NCI-H1694 (cell line): ENCODE measurements around the gene ALKBH2.
"Not testable (repeated sequence)": the region's sequence is repeated elsewhere in the genome, so short reads cannot be mapped to it uniquely, and the experiment has no call there.

Source experiments
- DNase-seq: peaks from one replicate; lab custom pipeline; 2025; lab: John Stamatoyannopoulos, UW

The ALKBH2 gene

GRCh38 chr12:109065853-109066193 is 27.4 kb downstream of the ALKBH2 start:
- DNase-seq: no peak

GRCh38 chr12:109065154-109065852 is 28.0 kb downstream of the ALKBH2 start:
- no peak for DNase-seq

- DNase-seq: no peak
These were observed 29.1 kb downstream of the ALKBH2 start for GRCh38 chr12:109064143-109064542.

DNA sequence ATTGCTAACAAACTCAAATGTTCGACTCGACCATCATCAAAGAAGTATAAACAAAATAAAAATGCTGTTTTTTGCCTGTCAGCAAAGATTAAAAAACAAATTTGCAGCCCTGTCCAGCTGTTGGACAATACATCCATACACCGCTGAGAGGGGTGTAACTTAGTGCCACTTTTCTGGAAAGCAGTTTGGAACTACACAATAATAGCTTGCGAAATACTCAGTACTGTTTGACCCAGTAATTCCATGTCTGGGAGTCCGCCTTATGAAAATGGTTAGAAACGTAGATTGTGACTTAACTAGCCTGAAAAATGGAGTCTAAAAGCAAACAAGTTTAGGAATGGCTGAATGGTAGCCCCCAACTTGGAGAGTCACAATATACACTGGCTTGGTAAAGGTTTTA is 34.5 kb downstream of the ALKBH2 start:
- DNase-seq: no peak

GRCh38 chr12:109057376-109057775 is 35.9 kb downstream of the ALKBH2 start:
- no peak for DNase-seq

DNA sequence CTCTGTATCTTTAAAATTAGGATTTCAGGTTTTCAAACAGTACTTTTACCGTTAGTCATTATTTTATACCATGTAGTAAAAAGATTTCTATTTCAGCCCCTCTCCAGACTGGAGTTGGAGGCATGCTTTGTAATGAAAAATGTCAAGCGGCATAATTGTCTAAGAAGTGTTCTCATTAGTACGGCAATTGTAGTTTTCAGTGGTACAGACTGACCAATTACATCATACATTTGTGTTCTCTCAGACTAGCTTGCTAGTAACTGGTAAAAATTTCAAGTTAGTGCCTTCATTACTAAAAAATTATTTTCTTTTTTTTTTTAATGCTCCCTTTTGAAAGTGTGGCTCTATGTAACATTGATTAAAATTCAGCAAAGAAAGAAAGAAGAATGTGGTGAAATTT is 36.4 kb downstream of the ALKBH2 start:
- no peak for DNase-seq

DNA sequence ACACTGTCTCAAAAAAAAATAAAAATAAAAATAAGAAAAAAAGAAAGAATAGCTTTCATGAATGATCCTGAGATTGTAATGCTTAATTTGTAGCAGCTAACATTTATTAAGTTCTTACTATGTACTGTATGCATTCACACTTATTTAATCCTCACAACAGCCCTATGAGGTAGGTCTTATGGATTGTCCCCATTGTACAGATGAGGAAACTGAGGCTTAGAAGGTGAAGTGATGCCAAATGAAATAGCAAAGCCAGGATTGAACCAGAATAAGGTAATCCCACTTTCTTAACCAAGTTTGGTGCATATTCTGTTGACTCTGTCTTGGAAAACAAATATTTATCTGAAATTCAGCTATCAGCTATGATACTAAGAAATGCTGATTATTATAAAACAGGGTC is 38.8 kb downstream of the ALKBH2 start:
- no peak for DNase-seq

DNA sequence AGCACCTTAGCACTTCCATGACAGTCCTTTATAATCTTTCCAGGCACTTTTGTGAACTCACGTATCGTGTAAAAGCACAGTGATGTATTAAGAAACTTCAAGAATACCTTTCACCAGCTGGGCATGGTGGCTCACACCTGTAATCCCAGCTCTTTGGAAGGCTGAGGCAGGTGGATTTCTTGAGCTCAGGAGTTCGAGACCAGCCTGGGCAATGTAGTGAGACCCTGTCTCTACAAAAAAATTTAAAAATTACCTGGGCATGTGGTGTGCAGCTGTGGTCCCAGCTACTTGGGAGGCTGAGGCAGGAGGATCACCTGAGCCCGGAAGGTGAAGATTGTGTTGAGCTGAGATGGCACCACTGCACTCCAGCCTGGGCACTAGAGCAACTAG is 39.2 kb downstream of the ALKBH2 start:
- not testable (repeated sequence) for DNase-seq

- no peak for DNase-seq
These were observed 39.7 kb downstream of the ALKBH2 start for GRCh38 chr12:109053382-109054123.

GRCh38 chr12:109052414-109053323 is 40.6 kb downstream of the ALKBH2 start, which contains the start of gene USP30:
Gene USP30, plus strand, starts transcription at chr12:109052576. Its CDS starts 103 bp downstream, at chr12:109052679.
- DNase-seq: peak; percentile 50

GRCh38 chr12:109052097-109052413 is 41.2 kb downstream of the ALKBH2 start:
- DNase-seq: no peak

DNA sequence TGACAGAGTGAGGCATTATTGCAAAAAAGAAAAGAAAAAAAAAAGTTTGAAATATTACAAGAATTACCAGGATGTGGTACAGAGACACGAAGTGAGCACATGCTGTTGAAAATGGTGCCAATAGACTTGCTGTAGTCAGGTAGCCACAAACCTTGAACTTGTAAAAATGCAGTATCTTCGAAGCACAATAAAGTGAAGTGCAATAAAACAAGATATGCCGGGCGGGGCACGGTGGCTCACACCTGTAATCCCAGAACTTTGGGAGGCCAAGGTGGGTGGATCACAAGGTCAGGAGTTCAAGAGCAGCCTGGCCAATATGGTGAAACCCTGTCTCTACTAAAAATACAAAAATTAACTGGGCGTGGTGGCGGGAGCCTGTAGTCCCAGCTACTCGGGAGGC is 43.5 kb downstream of the ALKBH2 start:
- DNase-seq: not testable (repeated sequence)

- DNase-seq: not testable (repeated sequence)
These were observed 44.6 kb downstream of the ALKBH2 start for GRCh38 chr12:109048706-109049105.

GRCh38 chr12:109047081-109047805 is 46.0 kb downstream of the ALKBH2 start:
- no peak for DNase-seq

- DNase-seq: no peak
These were observed 49.0 kb downstream of the ALKBH2 start for GRCh38 chr12:109044241-109044640.
